ENCODE results near the gene RSL1D1.

RSL1D1 gene

GRCh38 chr16:11841026-11841425 is 10.3 kb downstream of the RSL1D1 start:
- Histone ChIP-seq H3K36me3 (ENCODE audit: low read depth) (peaks cover 93% of the 10 kb centered on the region), H3K4me3 (ENCODE audit: severe bottlenecking) (no peak overlapping the region), H3K9me3 (ENCODE audit: severe bottlenecking) (no peaks in the 10 kb centered on the region), H3K27me3 (ENCODE audit: insufficient read depth, poor library complexity, severe bottlenecking) (no peaks in the 10 kb centered on the region), H3K27ac (ENCODE audit: poor library complexity, severe bottlenecking) (no peak overlapping the region), H3K4me1 (ENCODE audit: insufficient read depth, poor library complexity, severe bottlenecking) (peaks cover 8% of the 10 kb centered on the region)
- no peak for TF ChIP-seq CTCF (IDR thresholded peaks at IDR 0.05; ENCODE audit: poor library complexity, severe bottlenecking)
- no peak for ATAC-seq (ENCODE audit: low read depth)
- no peak for DNase-seq (ENCODE audit: low spot score)

- peaks cover 54% of the 10 kb centered on the region for H3K36me3 ChIP-seq (ENCODE audit: low read depth)
- peaks cover 27% of the 10 kb centered on the region for H3K4me1 ChIP-seq (ENCODE audit: insufficient read depth, poor library complexity, severe bottlenecking)
- no peak for TF ChIP-seq CTCF (IDR thresholded peaks at IDR 0.05; ENCODE audit: poor library complexity, severe bottlenecking)
- DNase-seq (ENCODE audit: low spot score) (no peak), ATAC-seq (ENCODE audit: low read depth) (peak; percentile 59)
- H3K9me3 ChIP-seq (ENCODE audit: severe bottlenecking): no peaks in the 10 kb centered on the region
- no peaks in the 10 kb centered on the region for H3K27me3 ChIP-seq (ENCODE audit: insufficient read depth, poor library complexity, severe bottlenecking)
- H3K27ac ChIP-seq (ENCODE audit: poor library complexity, severe bottlenecking): peak overlapping the region; percentile 86
- no peak overlapping the region for H3K4me3 ChIP-seq (ENCODE audit: severe bottlenecking)
Measured at GRCh38 chr16:11836650-11837244, 14.6 kb downstream of the RSL1D1 start.

- Histone ChIP-seq H3K4me3 (ENCODE audit: severe bottlenecking) (no peak overlapping the region), H3K27me3 (ENCODE audit: insufficient read depth, poor library complexity, severe bottlenecking) (no peaks in the 10 kb centered on the region), H3K36me3 (ENCODE audit: low read depth) (peaks cover 47% of the 10 kb centered on the region), H3K9me3 (ENCODE audit: severe bottlenecking) (no peaks in the 10 kb centered on the region), H3K27ac (ENCODE audit: poor library complexity, severe bottlenecking) (peak overlapping the region; percentile 86), H3K4me1 (ENCODE audit: insufficient read depth, poor library complexity, severe bottlenecking) (peaks cover 27% of the 10 kb centered on the region)
- ATAC-seq (ENCODE audit: low read depth) (no peak), DNase-seq (ENCODE audit: low spot score) (no peak)
- no peak for TF ChIP-seq CTCF (IDR thresholded peaks at IDR 0.05; ENCODE audit: poor library complexity, severe bottlenecking)
Measured at GRCh38 chr16:11835891-11836649, 15.3 kb downstream of the RSL1D1 start.

GRCh38 chr16:11835309-11835708 is 16.0 kb downstream of the RSL1D1 start:
- Histone ChIP-seq H3K4me1 (ENCODE audit: insufficient read depth, poor library complexity, severe bottlenecking) (peaks cover 27% of the 10 kb centered on the region), H3K27ac (ENCODE audit: poor library complexity, severe bottlenecking) (peak overlapping the region; percentile 86), H3K36me3 (ENCODE audit: low read depth) (peaks cover 39% of the 10 kb centered on the region), H3K27me3 (ENCODE audit: insufficient read depth, poor library complexity, severe bottlenecking) (no peaks in the 10 kb centered on the region), H3K9me3 (ENCODE audit: severe bottlenecking) (no peaks in the 10 kb centered on the region), H3K4me3 (ENCODE audit: severe bottlenecking) (no peak overlapping the region)
- ATAC-seq (ENCODE audit: low read depth) (no peak), DNase-seq (ENCODE audit: low spot score) (no peak)
- no peak for TF ChIP-seq CTCF (IDR thresholded peaks at IDR 0.05; ENCODE audit: poor library complexity, severe bottlenecking)

All from RWPE2 (cell line).